LNCAP (cell line): Measurements from ENCODE around the gene SH2D6.

Experiments
- CTCF ChIP-seq: fragments of 450-650 bp; IDR thresholded peaks from 2 replicates; pipeline ENCODE4 v1.5.1; 2017; ENCODE audit warnings: mild to moderate bottlenecking

Gene SH2D6

GRCh38 chr2:85462322-85462721, 43.8 kb downstream of the SH2D6 start:
- TF ChIP-seq CTCF, result no peak

- TF ChIP-seq CTCF, result no peak
Measured at GRCh38 chr2:85468096-85468703, 49.7 kb downstream of the SH2D6 start.

- no peak for TF ChIP-seq CTCF
Measured at GRCh38 chr2:85468704-85469349, 50.3 kb downstream of the SH2D6 start.

- TF ChIP-seq CTCF, result no peak
Measured at GRCh38 chr2:85470850-85471800, 52.6 kb downstream of the SH2D6 start.

- TF ChIP-seq CTCF, result no peak
Measured at GRCh38 chr2:85472261-85472660, 53.7 kb downstream of the SH2D6 start.

- no peak for TF ChIP-seq CTCF
Measured at GRCh38 chr2:85475799-85476490, 57.4 kb downstream of the SH2D6 start.

- TF ChIP-seq CTCF, result no peak
Measured at GRCh38 chr2:85476624-85477023, 58.1 kb downstream of the SH2D6 start.
